GM12878 (cell line): ENCODE results near the gene ANKRD30A. TPM values are rescaled to one million over a fixed set of nuclear protein-coding genes. Genes with fewer than 3 reads are reported as not detected.

ENCODE experiments used
- ATAC-seq: fragments of 200-7000 bp; cut with Tn5 transposase; 3 replicates; pipeline ENCODE4 v1.9.1; 2020; ENCODE audit warnings: mild to moderate bottlenecking, moderate library complexity
- BruUV-seq: library from RNA; stranded (reverse); fragments of 400-500 nt; replicated peaks from 2 replicates; lab custom pipeline; 2021; lab: Mats Ljungman, UMichigan
- CTCF ChIA-PET: fragments of 300-600 bp; sonication (Branson Sonifier 250); formaldehyde crosslinking; extraction: SDS; loops from one replicate; lab custom pipeline; 2021; ENCODE audit warnings: inconsistent platforms; lab: Yijun Ruan, JAX
- POLR2A ChIA-PET: fragments of 350-600 bp; formaldehyde crosslinking; extraction: SDS; loops from one replicate; lab custom pipeline; 2021; ENCODE audit warnings: inconsistent platforms; lab: Charles Lee
- RAD21 ChIA-PET: fragments of 300-600 bp; sonication (Branson Sonifier 250); formaldehyde crosslinking; loops from one replicate; lab custom pipeline; 2023; ENCODE audit warnings: antibody characterized with exemption; ENCODE audit not compliant: unreplicated experiment; lab: Charles Lee
- SMC1A ChIA-PET: fragments of 300-600 bp; sonication (Branson Sonifier 250); formaldehyde crosslinking; loops from one replicate; lab custom pipeline; 2023; ENCODE audit not compliant: unreplicated experiment, uncharacterized antibody; lab: Charles Lee
- DNase-seq: peaks from one replicate; pipeline ENCODE4 v3.0.0-alpha.2; 2011; ENCODE audit warnings: low read depth, low spot score
- FAIRE-seq: peaks from 3 replicates; lab custom pipeline; 2011; peaks lifted over from hg19 to GRCh38; lab: Jason Lieb, UNC
- H2AFZ ChIP-seq: 2 replicates; pipeline ENCODE4 v1.6.0; 2011; ENCODE audit warnings: low read depth, low read length, control low read depth; ENCODE audit not compliant: control insufficient read depth
- H3K27ac ChIP-seq: 2 replicates; pipeline ENCODE4 v1.5.1; 2011; ENCODE audit warnings: control low read depth; ENCODE audit not compliant: control insufficient read depth, insufficient read depth
- H3K27me3 ChIP-seq, 2 experiments: replicated peaks in 1 of 2; 2 replicates each; pipeline versions ENCODE4 v1.6.0 to v1.6.1; 2011; ENCODE audit warnings: low read length in 1 of 2; ENCODE audit not compliant: control insufficient read depth in 2 of 2, insufficient read depth in 2 of 2
- H3K36me3 ChIP-seq, 2 experiments: 2 replicates each; pipeline ENCODE4 v1.5.1; 2011; ENCODE audit warnings: low read length in 1 of 2; ENCODE audit not compliant: control insufficient read depth in 2 of 2, insufficient read depth in 2 of 2
- H3K4me1 ChIP-seq: 2 replicates; pipeline ENCODE4 v1.6.1; 2011; ENCODE audit warnings: mild to moderate bottlenecking, low read length, moderate library complexity, mixed read lengths; ENCODE audit not compliant: control insufficient read depth, insufficient read depth
- H3K4me2 ChIP-seq: 2 replicates; pipeline ENCODE4 v1.6.0; 2011; ENCODE audit warnings: control low read depth; ENCODE audit not compliant: control insufficient read depth, insufficient read depth
- H3K4me3 ChIP-seq: fragments of 200-600 bp; sonication (generic); 2 replicates; pipeline ENCODE4 v1.5.1; 2016
- H3K79me2 ChIP-seq: 2 replicates; pipeline ENCODE4 v1.6.0; 2011; ENCODE audit warnings: low read length; ENCODE audit not compliant: control insufficient read depth, insufficient read depth
- H3K9ac ChIP-seq: 2 replicates; pipeline ENCODE4 v1.8.0; 2011; ENCODE audit warnings: low read length, control low read depth, mixed read lengths; ENCODE audit not compliant: control insufficient read depth, insufficient read depth
- H3K9me3 ChIP-seq: replicated peaks from 3 replicates; pipeline ENCODE4 v1.5.1; 2011; ENCODE audit warnings: mild to moderate bottlenecking, low read length; ENCODE audit not compliant: control insufficient read depth, insufficient read depth
- H4K20me1 ChIP-seq: 2 replicates; pipeline ENCODE4 v1.6.0; 2011; ENCODE audit not compliant: control insufficient read depth, insufficient read depth
- ASH2L ChIP-seq: fragments of 300-600, 200-600 bp; sonication (generic); IDR thresholded peaks from 2 replicates; pipeline ENCODE4 v1.6.1; 2017; ENCODE audit warnings: low read depth, mild to moderate bottlenecking, borderline replicate concordance
- BCL11A ChIP-seq: IDR thresholded peaks from 2 replicates; pipeline ENCODE4 v1.6.1; 2011; ENCODE audit warnings: low read depth, low read length
- CBX3 ChIP-seq: fragments of 200-600 bp; sonication (generic); IDR thresholded peaks from 2 replicates; pipeline ENCODE4 v1.6.1; 2016; ENCODE audit warnings: low read depth, borderline replicate concordance
- CEBPB ChIP-seq, 2 experiments: fragments of 150-350 bp in 1 of 2; IDR thresholded peaks; 2 replicates each; pipeline ENCODE4 v1.6.1; 2012 to 2014; ENCODE audit warnings: low read depth in 2 of 2, low read length in 2 of 2, borderline replicate concordance in 1 of 2, inconsistent platforms in 1 of 2
- FOXK2 ChIP-seq: fragments of 450-650 bp; IDR thresholded peaks from 2 replicates; pipeline ENCODE4 v1.6.1; 2017; ENCODE audit warnings: mild to moderate bottlenecking, moderate library complexity
- MYB ChIP-seq: fragments of 150-350 bp; IDR thresholded peaks from 2 replicates; pipeline ENCODE4 v1.6.1; 2014; ENCODE audit warnings: mild to moderate bottlenecking, low read depth, low read length, borderline replicate concordance
- NFXL1 ChIP-seq: fragments of 450-650 bp; IDR thresholded peaks from 2 replicates; pipeline ENCODE4 v1.6.1; 2017; ENCODE audit warnings: antibody characterized with exemption, mild to moderate bottlenecking, borderline replicate concordance
- NFYA ChIP-seq: IDR thresholded peaks from 2 replicates; pipeline ENCODE4 v1.6.1; 2011; ENCODE audit warnings: low read depth, mild to moderate bottlenecking, low read length, improper control_type of control experiment, borderline replicate concordance
- NR2C1 ChIP-seq: fragments of 450-650 bp; IDR thresholded peaks from 2 replicates; pipeline ENCODE4 v1.6.1; 2017; ENCODE audit warnings: antibody characterized with exemption, mild to moderate bottlenecking, moderate library complexity
- NRF1 ChIP-seq: conservative IDR thresholded peaks from 2 replicates; pipeline ENCODE4 v1.6.1; 2011; ENCODE audit warnings: mild to moderate bottlenecking, low read depth, low read length, improper control_type of control experiment
- WRNIP1 ChIP-seq: IDR thresholded peaks from 2 replicates; pipeline ENCODE4 v1.6.1; 2011; ENCODE audit warnings: low read depth, low read length, improper control_type of control experiment, borderline replicate concordance
- ZNF207 ChIP-seq: fragments of 450-650 bp; IDR thresholded peaks from 2 replicates; pipeline ENCODE4 v1.6.1; 2014; ENCODE audit warnings: antibody characterized with exemption, mild to moderate bottlenecking, borderline replicate concordance
- WGBS: methylation state at CpG from one replicate; pipeline ENCODE4 v1.1.6; 2016; ENCODE audit warnings: low lambda C conversion rate; ENCODE audit not compliant: insufficient replicate concordance, insufficient coverage; ENCODE audit errors: missing lambda C conversion rate; 5-methylcytosine and 5-hydroxymethylcytosine counted together
- in situ Hi-C: fragments of 300-500 bp; cut with MboI; formaldehyde crosslinking; loops from 9 replicates; pipeline ENCODE4 v1.14.3; 2018; ENCODE audit warnings: mixed read lengths
- intact Hi-C: fragments of 100-400 bp; cut with micrococcal nuclease; formaldehyde crosslinking; loops from one replicate; pipeline ENCODE4 v1.14.2; 2022; ENCODE audit not compliant: unreplicated experiment
- polyA plus RNA-seq, 11 experiments: library from polyadenylated mRNA; depleted of rRNA in 4 of 11; unstranded in 6 of 11; stranded (reverse) in 5 of 11; fragments of >200 nt; fragmentation: Nextera tagmentation in 4 of 11; fragmentation: Illumina TruSeq in 1 of 11; extraction: Ambion mirVana in 4 of 11; extraction: Trizol in 1 of 11; gene quantifications; 1 replicate in 1 of 11; 2 replicates in 10 of 11; pipeline versions ENCODE4 v1.2.1 to v1.2.3, GENCODE V29; 2011 to 2016; ENCODE audit warnings: inconsistent platforms in 2 of 11, missing spikeins in 2 of 11, low read depth in 1 of 11
- total RNA-seq, 4 experiments: library from RNA; depleted of rRNA in 3 of 4; stranded (reverse); fragments of >200 nt in 3 of 4; fragmentation: Illumina TruSeq in 1 of 4; extraction: Trizol in 1 of 4; gene quantifications; 2 replicates each; pipeline versions ENCODE4 v1.2.1 to v1.2.3, GENCODE V29; 2013 to 2021
- TF ChIP-seq, protein P1 (sequence below): fragments of 450-650 bp; IDR thresholded peaks from 2 replicates; pipeline ENCODE4 v1.6.1; 2017; ENCODE audit warnings: mild to moderate bottlenecking, moderate library complexity

The ANKRD30A gene
- total and polyA plus RNA-seq, 10 of the 15 experiments (the other 5 are each of a cell fraction or from before 2014, with no cell fraction given): 0.22 to 3.4 (median 0.74) TPM

DNA sequence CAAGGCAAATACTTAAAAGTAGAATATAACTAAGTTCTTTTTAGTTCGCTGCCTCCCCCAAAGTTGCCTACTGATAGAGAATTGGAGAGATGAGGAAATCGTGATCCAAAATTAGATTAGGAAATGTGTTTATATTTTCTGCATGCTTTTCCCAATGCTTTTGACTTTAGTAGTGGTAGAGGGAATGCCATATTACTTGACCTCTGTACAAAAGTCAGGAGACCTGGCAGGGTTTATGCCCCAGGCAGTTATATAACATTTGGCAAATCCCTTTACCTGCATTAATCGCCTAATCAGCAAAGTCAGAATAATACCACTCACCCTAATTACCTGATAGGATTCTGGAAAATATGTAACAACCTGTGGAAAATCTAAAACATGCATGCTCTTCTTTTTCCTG lies 142.9 kb downstream of the ANKRD30A start:
- Histone ChIP-seq H3K9ac (no peak overlapping the region), H3K4me1 (no peaks in the 10 kb centered on the region), H3K4me2 (no peak overlapping the region), H3K27ac (no peak overlapping the region)
- in situ Hi-C loops (no loop called here), intact Hi-C loops (no loop called here)
- POLR2A ChIA-PET: no interaction called here
- no TSS peak for BruUV-seq
- DNase-seq (no peak), FAIRE-seq (no peak)
- TF ChIP-seq FOXK2: no peak
- TF ChIP-seq CEBPB (IDR thresholded peaks at IDR 0.05; ENCODE audit: borderline replicate concordance in 1 of 2, low read depth in 2 of 2, low read length in 2 of 2): no peak
- TF ChIP-seq ZNF207: no peak
- TF ChIP-seq NR2C1: no peak
- TF ChIP-seq NRF1: no peak
- TF ChIP-seq ASH2L: no peak
- TF ChIP-seq NFYA: no peak
- no peak for TF ChIP-seq NFXL1
- TF ChIP-seq, protein P1, sequence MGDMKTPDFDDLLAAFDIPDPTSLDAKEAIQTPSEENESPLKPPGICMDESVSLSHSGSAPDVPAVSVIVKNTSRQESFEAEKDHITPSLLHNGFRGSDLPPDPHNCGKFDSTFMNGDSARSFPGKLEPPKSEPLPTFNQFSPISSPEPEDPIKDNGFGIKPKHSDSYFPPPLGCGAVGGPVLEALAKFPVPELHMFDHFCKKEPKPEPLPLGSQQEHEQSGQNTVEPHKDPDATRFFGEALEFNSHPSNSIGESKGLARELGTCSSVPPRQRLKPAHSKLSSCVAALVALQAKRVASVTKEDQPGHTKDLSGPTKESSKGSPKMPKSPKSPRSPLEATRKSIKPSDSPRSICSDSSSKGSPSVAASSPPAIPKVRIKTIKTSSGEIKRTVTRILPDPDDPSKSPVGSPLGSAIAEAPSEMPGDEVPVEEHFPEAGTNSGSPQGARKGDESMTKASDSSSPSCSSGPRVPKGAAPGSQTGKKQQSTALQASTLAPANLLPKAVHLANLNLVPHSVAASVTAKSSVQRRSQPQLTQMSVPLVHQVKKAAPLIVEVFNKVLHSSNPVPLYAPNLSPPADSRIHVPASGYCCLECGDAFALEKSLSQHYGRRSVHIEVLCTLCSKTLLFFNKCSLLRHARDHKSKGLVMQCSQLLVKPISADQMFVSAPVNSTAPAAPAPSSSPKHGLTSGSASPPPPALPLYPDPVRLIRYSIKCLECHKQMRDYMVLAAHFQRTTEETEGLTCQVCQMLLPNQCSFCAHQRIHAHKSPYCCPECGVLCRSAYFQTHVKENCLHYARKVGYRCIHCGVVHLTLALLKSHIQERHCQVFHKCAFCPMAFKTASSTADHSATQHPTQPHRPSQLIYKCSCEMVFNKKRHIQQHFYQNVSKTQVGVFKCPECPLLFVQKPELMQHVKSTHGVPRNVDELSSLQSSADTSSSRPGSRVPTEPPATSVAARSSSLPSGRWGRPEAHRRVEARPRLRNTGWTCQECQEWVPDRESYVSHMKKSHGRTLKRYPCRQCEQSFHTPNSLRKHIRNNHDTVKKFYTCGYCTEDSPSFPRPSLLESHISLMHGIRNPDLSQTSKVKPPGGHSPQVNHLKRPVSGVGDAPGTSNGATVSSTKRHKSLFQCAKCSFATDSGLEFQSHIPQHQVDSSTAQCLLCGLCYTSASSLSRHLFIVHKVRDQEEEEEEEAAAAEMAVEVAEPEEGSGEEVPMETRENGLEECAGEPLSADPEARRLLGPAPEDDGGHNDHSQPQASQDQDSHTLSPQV: no peak
- TF ChIP-seq MYB: no peak
- TF ChIP-seq CBX3: no peak
- TF ChIP-seq WRNIP1: no peak
- TF ChIP-seq BCL11A: no peak
- TF ChIP-seq, all 136 proteins: peak for 0
- ATAC-seq: no peak
- H3K9me3 ChIP-seq: no peaks in the 10 kb centered on the region
- no peaks in the 10 kb centered on the region for H3K36me3 ChIP-seq
- no peak overlapping the region for H2AFZ ChIP-seq
- ChIA-PET RAD21 (no interaction called here), SMC1A (no interaction called here), CTCF (no interaction called here)
- 2% methylated on average over 3 of the region's 3 CpGs for WGBS
- no peaks in the 10 kb centered on the region for H4K20me1 ChIP-seq
- no peaks in the 10 kb centered on the region for H3K79me2 ChIP-seq
- H3K4me3 ChIP-seq: no peak overlapping the region
- no peaks in the 10 kb centered on the region for H3K27me3 ChIP-seq
